Measurements from ENCODE around the gene EHBP1L1.
A peak's percentile ranks its signal among the peaks of the same experiment; 100 is the strongest.

EHBP1L1 gene

DNA sequence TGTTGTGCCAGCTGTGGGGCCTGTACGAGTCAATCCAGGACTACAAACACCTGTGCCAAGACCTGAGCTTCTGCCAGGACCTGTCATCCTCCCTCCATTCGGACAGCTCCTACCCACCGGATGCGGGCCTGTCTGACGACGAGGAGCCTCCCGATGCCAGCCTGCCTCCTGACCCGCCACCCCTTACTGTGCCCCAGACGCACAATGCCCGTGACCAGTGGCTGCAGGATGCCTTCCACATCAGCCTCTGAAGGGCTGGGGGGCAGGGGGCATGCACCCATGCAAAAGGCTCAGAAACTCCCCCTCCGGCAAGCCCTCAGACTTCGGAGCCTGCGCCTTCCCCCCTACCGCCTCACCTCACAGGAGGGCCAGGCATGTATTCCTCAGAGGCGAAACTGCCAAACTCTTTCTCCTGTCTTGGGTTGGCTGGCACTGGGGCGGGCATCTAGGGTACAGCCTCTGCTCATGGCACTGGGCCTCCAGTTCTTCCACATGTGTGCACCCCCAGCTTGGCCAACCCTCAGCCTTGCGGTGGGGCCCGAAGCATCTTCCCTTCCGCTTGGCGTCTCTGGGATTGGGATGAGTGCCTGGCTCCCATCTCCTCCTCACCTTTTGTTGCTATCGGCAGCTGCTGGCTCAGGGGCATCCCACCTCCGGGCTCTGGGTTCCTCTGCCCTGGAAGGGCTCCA is 2.3 kb upstream of the EHBP1L1 start:
- peak overlapping the region; percentile 96 for H3K27ac ChIP-seq
- TF ChIP-seq ZFX (IDR thresholded peaks at IDR 0.05; ENCODE audit: borderline replicate concordance), result no peak
- TF ChIP-seq, protein P1, sequence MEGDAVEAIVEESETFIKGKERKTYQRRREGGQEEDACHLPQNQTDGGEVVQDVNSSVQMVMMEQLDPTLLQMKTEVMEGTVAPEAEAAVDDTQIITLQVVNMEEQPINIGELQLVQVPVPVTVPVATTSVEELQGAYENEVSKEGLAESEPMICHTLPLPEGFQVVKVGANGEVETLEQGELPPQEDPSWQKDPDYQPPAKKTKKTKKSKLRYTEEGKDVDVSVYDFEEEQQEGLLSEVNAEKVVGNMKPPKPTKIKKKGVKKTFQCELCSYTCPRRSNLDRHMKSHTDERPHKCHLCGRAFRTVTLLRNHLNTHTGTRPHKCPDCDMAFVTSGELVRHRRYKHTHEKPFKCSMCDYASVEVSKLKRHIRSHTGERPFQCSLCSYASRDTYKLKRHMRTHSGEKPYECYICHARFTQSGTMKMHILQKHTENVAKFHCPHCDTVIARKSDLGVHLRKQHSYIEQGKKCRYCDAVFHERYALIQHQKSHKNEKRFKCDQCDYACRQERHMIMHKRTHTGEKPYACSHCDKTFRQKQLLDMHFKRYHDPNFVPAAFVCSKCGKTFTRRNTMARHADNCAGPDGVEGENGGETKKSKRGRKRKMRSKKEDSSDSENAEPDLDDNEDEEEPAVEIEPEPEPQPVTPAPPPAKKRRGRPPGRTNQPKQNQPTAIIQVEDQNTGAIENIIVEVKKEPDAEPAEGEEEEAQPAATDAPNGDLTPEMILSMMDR (IDR thresholded peaks at IDR 0.05), result no peak

DNA sequence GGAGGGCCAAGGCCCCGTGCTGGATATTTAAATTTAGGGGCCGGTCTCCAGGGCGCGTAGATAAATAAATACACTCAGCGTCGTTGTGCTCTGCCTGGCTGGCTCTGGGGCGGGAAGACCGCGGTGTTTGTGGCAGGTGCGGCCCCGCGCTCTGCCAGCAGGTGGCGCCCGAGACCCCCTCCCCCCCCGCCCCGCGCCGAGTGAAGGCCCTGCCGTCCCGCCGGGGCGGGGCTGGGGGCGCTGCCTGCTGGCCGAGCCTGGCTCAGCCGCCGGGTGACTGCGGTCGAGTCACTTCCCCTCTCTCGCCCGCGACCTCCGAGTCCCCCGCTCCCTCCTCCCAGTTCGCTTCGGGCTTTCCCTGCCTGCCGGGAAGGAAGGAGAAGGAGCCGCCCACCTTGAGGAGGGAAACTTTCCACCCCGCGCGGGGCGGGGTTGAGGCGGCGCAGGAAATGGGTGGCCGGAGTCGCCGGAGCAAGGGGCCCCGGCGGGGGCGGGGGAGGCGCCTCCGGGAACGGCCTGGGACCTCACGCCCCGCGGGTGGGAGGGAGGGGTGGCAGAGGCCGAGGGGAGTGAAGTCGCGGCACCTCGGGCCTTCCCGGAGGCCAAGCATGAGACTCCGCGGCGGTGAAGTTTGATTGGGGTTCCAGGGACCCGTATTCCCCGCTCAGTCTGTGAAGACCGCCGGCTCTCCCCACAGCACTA is 1.6 kb upstream of the EHBP1L1 start:
- H3K27ac ChIP-seq, result peak overlapping the region; percentile 96
- TF ChIP-seq ZFX (IDR thresholded peaks at IDR 0.05; ENCODE audit: borderline replicate concordance), result no peak
- TF ChIP-seq, protein P1 (IDR thresholded peaks at IDR 0.05), result peak; percentile 98

DNA sequence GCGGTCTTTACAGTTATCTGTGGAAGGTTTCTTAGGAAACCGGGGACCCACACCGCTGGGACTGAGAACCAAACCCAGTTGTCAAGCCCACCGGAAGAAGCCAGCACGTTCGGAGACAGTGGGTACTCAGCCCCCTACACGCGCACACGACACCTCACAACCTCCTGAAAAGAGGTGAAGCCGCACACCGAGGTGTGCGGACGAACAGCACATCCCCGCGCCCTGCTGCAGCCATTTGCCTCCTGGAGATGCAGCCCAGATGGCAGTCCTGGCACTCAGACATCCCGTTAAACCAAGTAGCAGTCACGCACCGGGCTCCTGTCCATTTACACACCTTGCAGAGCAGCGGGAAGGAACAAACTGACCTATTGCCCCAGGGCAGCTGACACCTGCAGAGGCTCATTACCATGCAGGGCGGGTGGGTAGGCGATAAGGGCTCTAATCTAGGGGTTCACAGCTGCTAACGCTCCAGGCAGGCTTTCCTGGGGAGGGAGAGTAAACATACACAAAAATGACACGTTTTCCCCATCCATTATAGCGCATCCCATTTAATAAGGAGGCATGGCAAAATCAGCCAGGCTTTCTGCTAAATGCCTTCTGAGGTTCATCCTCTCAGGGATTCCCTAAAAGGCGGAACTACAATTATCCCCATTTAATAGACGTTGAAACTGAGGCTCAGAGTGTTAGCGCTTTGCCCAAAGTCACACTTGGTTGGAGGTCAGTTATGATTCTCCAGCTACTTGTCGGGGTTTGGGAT is 864 bp upstream of the EHBP1L1 start:
- TF ChIP-seq ZFX (IDR thresholded peaks at IDR 0.05; ENCODE audit: borderline replicate concordance), result no peak
- TF ChIP-seq, protein P1 (IDR thresholded peaks at IDR 0.05), result no peak
- H3K27ac ChIP-seq, result peak overlapping the region; percentile 96

DNA sequence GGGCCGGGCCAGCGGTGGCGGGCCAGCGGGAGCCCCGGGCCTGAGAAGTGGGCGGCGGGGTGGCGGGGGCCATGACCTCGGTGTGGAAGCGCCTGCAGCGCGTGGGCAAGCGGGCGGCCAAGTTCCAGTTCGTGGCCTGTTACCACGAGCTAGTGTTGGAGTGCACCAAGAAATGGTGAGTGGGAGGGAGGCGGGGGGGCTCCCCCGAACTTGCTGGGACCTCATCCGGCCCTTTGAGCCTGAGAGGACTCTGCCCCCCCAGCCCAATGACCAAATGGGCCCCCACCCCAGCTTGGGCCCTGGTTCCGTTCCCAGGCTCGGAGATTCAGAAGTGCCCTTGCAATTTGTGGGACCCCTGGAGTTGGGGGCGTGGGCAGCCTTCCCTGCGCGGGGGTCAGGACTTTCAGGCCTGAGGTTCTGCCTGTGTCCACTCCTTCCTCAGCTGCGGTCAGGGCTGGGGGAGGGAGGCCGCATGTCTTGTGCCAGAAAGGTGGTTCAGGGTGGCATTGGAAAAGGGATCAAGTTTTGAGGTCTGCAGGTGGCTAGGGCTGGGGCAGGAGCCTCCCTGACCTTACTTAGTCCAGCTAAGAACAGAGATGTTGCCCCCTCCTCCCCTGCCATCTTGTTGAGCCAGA is 496 bp downstream of the EHBP1L1 start:
- TF ChIP-seq, protein P1 (IDR thresholded peaks at IDR 0.05), result no peak
- TF ChIP-seq ZFX (IDR thresholded peaks at IDR 0.05; ENCODE audit: borderline replicate concordance), result no peak
- H3K27ac ChIP-seq, result peak overlapping the region; percentile 96

DNA sequence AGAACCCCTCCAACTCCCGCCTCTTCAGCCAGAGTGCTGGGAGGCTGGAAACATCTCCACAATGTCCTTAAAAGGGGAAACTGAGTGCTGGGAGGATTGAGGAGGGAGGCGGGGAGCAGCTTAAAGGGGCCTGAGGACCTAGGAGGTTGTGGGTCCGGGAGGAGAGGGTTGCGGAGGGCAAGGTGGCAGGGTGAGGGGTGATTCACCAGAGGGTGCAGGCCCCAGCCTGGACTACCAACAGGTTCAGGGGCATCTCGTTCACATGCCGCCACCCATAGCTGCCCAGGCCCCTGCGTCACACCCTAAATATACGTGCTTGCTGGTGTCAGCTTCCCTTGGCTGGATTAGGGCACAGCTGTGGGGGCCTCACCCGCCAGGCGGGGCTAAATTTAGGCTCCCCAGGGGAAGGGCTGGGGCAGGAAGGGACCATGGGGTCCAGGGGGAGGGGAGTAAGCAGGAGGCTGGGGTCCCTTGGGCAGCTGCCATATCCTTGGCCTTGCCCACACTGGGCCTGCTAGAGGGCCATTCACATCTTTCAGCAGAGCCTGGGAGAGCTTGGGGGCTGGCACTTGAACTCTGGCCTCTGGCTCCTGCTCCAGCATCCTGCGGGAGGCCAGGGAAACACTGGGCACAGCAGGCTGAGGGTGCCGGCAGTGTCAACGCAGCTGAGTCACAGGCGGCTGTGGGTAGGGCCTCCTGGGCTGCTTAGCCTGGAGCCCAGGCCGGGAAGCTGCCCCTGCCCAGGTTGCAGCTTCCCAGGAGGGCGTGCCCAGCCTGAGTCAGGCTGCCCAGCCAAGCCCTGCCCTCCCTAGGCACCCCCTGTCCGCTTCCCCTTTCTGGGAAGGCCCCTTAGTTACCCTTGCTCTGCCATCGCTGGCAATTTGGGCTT is 1.3 kb downstream of the EHBP1L1 start:
- TF ChIP-seq, protein P1 (IDR thresholded peaks at IDR 0.05), result no peak
- TF ChIP-seq ZFX (IDR thresholded peaks at IDR 0.05; ENCODE audit: borderline replicate concordance), result no peak
- H3K27ac ChIP-seq, result peak overlapping the region; percentile 96; the same call in 1 of the 2 replicates

DNA sequence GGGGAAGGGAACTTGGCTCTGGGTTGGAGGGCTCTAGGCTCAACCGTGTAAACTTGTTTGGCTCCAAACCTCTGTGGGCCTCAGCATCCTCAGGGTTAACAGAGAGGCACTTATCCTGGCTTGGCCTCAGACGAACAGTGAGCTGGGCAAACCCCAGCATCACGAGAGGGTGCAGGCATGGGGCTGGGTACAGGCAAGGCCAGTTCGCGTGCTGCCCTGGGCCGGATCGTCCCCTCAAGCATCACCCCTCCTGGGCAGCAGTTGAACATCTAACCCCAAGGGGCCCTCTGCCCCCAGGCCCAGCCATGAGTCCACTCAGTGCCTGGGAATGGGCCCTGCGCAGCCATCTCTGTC is 1.9 kb downstream of the EHBP1L1 start:
- TF ChIP-seq, protein P1 (IDR thresholded peaks at IDR 0.05), result no peak
- TF ChIP-seq ZFX (IDR thresholded peaks at IDR 0.05; ENCODE audit: borderline replicate concordance), result no peak
- H3K27ac ChIP-seq, result peak overlapping the region; percentile 96; the same call in 1 of the 2 replicates
